Calu3 (cell line): ENCODE measurements around the gene C11orf91. TPM values are rescaled to one million over a fixed set of nuclear protein-coding genes. Genes with fewer than 3 reads are reported as not detected.
"Not testable (repeated sequence)": the region's sequence is repeated elsewhere in the genome, so short reads cannot be mapped to it uniquely, and the experiment has no call there.

Experiments used
- BruUV-seq: library from RNA; stranded (reverse); fragments of 400-500 nt; replicated peaks from 2 replicates; lab custom pipeline; 2021; lab: Mats Ljungman, UMichigan
- CTCF ChIA-PET: fragments of 300-600 bp; sonication (Branson Sonifier 250); formaldehyde crosslinking; loops from one replicate; lab custom pipeline; 2022; ENCODE audit warnings: antibody characterized with exemption; lab: Charles Lee
- DNase-seq: peaks from one replicate; pipeline ENCODE4 v3.0.0; 2022
- H3K27ac Mint-ChIP-seq: one replicate; pipeline ENCODE4 v1.8.0; 2022; ENCODE audit warnings: mixed read lengths; ENCODE audit not compliant: unreplicated experiment
- H3K27me3 Mint-ChIP-seq: one replicate; pipeline ENCODE4 v1.8.0; 2022; ENCODE audit warnings: mixed read lengths; ENCODE audit not compliant: unreplicated experiment
- H3K36me3 Mint-ChIP-seq: one replicate; pipeline ENCODE4 v1.8.0; 2022; ENCODE audit warnings: mild to moderate bottlenecking, moderate library complexity, mixed read lengths; ENCODE audit not compliant: insufficient read depth, unreplicated experiment
- H3K4me1 Mint-ChIP-seq: one replicate; pipeline ENCODE4 v1.8.0; 2022; ENCODE audit warnings: mild to moderate bottlenecking, low read depth, mixed read lengths; ENCODE audit not compliant: unreplicated experiment
- H3K4me3 Mint-ChIP-seq: one replicate; pipeline ENCODE4 v1.8.0; 2022; ENCODE audit warnings: mild to moderate bottlenecking, low read depth, moderate library complexity, mixed read lengths; ENCODE audit not compliant: unreplicated experiment
- H3K9me3 Mint-ChIP-seq: one replicate; pipeline ENCODE4 v1.8.0; 2022; ENCODE audit warnings: low read depth, mixed read lengths; ENCODE audit not compliant: unreplicated experiment
- intact Hi-C: fragments of 100-400 bp; cut with micrococcal nuclease; formaldehyde crosslinking; loops from one replicate; pipeline ENCODE4 v1.10.0; 2022; ENCODE audit not compliant: unreplicated experiment
- total RNA-seq: library from RNA; stranded (reverse); gene quantifications from 2 replicates; pipeline ENCODE4 v1.2.3, GENCODE V29; 2022
- TF ChIP-seq, protein P1 (sequence below): fragments of 200-600 bp; IDR thresholded peaks from one replicate; pipeline ENCODE4 v1.8.0; 2022; ENCODE audit warnings: antibody characterized with exemption; ENCODE audit not compliant: unreplicated experiment

C11orf91 gene
- total RNA-seq, 1 experiment from 2014 or later = 5.8 TPM

DNA sequence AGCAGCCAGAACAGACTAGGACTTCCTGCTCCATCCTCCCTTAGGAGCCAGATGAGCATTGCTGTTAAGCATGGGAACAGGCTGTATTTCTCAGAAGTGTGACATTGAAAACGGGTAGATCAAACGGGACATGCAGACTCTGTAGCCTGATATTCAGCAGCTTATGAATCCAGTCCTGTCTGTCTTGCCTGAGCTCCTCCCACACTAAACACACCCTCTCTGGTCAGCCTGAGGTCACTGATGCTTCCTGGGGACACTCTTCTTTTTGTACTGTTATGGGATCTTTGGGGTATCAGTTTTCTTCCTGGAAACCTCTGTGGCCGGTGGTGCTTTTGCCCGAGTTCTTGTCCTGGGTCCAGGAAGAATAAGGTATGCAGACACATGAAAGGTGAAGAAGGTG is 35.8 kb downstream of the C11orf91 start:
- H3K4me3 Mint-ChIP-seq = no peak overlapping the region
- no peaks in the 10 kb centered on the region for H3K9me3 Mint-ChIP-seq
- CTCF ChIA-PET = interaction anchor here (1.2 kb wide), 1 partner anchor 78 kb away, joined by 3 read pairs; no protein-coding TSS in a partner anchor
- DNase-seq = no peak
- no peaks in the 10 kb centered on the region for H3K27me3 Mint-ChIP-seq
- TF ChIP-seq, protein P1, sequence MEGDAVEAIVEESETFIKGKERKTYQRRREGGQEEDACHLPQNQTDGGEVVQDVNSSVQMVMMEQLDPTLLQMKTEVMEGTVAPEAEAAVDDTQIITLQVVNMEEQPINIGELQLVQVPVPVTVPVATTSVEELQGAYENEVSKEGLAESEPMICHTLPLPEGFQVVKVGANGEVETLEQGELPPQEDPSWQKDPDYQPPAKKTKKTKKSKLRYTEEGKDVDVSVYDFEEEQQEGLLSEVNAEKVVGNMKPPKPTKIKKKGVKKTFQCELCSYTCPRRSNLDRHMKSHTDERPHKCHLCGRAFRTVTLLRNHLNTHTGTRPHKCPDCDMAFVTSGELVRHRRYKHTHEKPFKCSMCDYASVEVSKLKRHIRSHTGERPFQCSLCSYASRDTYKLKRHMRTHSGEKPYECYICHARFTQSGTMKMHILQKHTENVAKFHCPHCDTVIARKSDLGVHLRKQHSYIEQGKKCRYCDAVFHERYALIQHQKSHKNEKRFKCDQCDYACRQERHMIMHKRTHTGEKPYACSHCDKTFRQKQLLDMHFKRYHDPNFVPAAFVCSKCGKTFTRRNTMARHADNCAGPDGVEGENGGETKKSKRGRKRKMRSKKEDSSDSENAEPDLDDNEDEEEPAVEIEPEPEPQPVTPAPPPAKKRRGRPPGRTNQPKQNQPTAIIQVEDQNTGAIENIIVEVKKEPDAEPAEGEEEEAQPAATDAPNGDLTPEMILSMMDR = no peak
- BruUV-seq = no TSS peak
- no peak overlapping the region for H3K27ac Mint-ChIP-seq
- H3K36me3 Mint-ChIP-seq = peaks cover 14% of the 10 kb centered on the region
- intact Hi-C loops = no loop called here
- H3K4me1 Mint-ChIP-seq = no peaks in the 10 kb centered on the region

DNA sequence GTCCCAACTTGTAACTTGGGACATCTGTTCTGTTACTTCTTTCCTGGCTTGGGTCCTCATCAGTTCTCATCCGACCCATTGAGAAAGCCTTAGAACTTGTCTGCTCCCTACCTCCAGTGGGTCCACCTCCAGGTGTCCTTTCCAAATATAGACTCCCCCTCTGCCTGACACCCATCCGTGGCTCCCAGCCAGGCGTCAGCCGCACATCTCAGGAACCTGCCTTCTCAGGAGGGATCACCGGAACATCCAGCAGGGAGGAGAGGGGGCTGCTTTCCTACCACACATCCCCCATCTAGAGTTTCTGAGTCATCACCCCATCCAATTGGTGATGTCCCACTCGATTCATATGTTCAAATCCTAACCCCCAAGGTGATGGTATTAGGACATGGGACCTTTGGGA is 36.5 kb downstream of the C11orf91 start:
- Mint-ChIP-seq H3K4me1 (no peaks in the 10 kb centered on the region), H3K27ac (no peak overlapping the region), H3K36me3 (peaks cover 16% of the 10 kb centered on the region), H3K27me3 (no peaks in the 10 kb centered on the region), H3K9me3 (no peaks in the 10 kb centered on the region), H3K4me3 (no peak overlapping the region)
- intact Hi-C loops = no loop called here
- no TSS peak for BruUV-seq
- CTCF ChIA-PET = interaction anchor here (1.2 kb wide), 1 partner anchor 78 kb away, joined by 3 read pairs; no protein-coding TSS in a partner anchor
- TF ChIP-seq, protein P1 = no peak
- no peak for DNase-seq

DNA sequence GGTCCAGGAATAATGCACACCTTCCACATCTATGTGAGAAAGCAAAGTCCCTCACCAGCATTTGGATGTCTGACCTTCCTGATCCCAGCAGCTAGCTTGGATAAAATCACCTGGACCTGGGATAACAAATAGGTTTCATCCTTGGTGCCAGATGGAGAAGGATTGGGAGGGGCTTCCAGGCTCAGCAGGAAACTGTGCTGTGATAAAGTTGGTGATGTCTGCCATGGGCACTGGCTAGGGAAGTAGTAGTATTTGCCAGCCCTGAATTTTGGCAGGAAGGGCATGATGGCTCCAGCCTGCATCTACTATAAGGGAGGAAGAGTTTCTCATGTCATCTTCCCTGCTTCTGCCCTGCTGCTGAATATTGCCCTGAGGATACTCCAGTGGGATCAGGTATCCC is 37.5 kb downstream of the C11orf91 start:
- intact Hi-C loops = no loop called here
- no peak for DNase-seq
- H3K9me3 Mint-ChIP-seq = no peaks in the 10 kb centered on the region
- CTCF ChIA-PET = no interaction called here
- H3K27me3 Mint-ChIP-seq = no peaks in the 10 kb centered on the region
- H3K4me1 Mint-ChIP-seq = no peaks in the 10 kb centered on the region
- TF ChIP-seq, protein P1 = no peak
- no peak overlapping the region for H3K27ac Mint-ChIP-seq
- no peak overlapping the region for H3K4me3 Mint-ChIP-seq
- peaks cover 13% of the 10 kb centered on the region for H3K36me3 Mint-ChIP-seq
- BruUV-seq = no TSS peak

DNA sequence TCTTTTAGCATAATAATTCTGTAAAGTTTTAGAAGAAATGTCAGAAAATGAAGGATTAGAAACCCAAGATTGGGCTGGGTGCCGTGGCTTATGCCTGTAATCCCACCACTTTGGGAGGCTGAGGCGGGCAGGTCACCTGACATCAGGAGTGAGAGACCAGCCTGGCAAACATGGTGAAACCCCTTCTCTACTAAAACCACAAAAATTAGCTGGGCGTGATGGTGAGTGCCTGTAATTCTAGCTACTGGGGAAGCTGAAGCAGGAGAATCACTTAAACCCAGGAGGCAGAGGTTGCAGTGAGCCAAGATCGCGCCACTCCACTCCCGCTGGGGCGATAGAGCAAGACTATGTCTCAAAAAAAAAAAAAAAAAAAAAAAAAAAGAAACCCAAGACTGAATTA is 39.1 kb downstream of the C11orf91 start:
- BruUV-seq, H3K36me3 Mint-ChIP-seq, H3K4me3 Mint-ChIP-seq, H3K4me1 Mint-ChIP-seq, H3K27me3 Mint-ChIP-seq, intact Hi-C loops, H3K27ac Mint-ChIP-seq, DNase-seq, H3K9me3 Mint-ChIP-seq: not testable (repeated sequence)
- CTCF ChIA-PET = interaction anchor here (0.7 to 0.9 kb wide), 2 partner anchors 81 to 166 kb away, joined by 3 read pairs; no protein-coding TSS in a partner anchor

DNA sequence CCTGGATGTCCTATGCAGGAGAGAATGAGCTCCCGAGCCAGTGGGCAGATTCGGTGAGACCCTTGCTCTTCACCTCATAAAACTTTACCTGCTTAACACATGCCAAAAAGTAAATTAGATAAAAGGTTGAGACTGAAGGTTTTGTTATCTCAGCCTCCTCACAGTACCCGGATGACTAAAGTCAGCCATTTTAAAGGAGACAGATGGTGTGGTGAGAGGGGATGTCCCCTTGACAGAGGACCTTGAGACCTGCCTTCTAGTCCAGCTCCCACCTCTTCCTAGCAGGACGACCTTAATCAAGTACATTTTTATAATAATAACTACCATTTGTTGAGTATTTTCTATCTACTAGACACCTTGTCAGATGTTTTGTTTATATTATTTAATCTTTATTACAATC is 39.7 kb downstream of the C11orf91 start:
- H3K27ac Mint-ChIP-seq = no peak overlapping the region
- H3K9me3 Mint-ChIP-seq = no peaks in the 10 kb centered on the region
- peaks cover 5% of the 10 kb centered on the region for H3K36me3 Mint-ChIP-seq
- intact Hi-C loops = no loop called here
- no TSS peak for BruUV-seq
- no peak for DNase-seq
- no peaks in the 10 kb centered on the region for H3K4me1 Mint-ChIP-seq
- TF ChIP-seq, protein P1 = no peak
- no peak overlapping the region for H3K4me3 Mint-ChIP-seq
- no peaks in the 10 kb centered on the region for H3K27me3 Mint-ChIP-seq
- CTCF ChIA-PET = interaction anchor here (0.7 kb wide), 1 partner anchor 117 kb away, joined by 5 read pairs; no protein-coding TSS in a partner anchor
